Spinal cord (tissue), 10 donors: ENCODE results near the gene CES4A. TPM values are rescaled to one million over a fixed set of nuclear protein-coding genes. Genes with fewer than 3 reads are reported as not detected.

Experiments used
- DNase-seq, 6 donors: peaks; one replicate each; pipeline versions ENCODE4 v3.0.0 to v3.0.0-alpha.2; 2013 to 2015; ENCODE audit warnings: low spot score in 6 of 6, low read depth in 4 of 6
- H3K27ac ChIP-seq: one replicate; pipeline ENCODE4 v1.5.1; 2013; ENCODE audit warnings: low read depth, low read length, control low read depth
- H3K27me3 ChIP-seq: one replicate; pipeline ENCODE4 v1.6.1; 2013; ENCODE audit warnings: low read length; ENCODE audit not compliant: control insufficient read depth, insufficient read depth
- H3K36me3 ChIP-seq: one replicate; pipeline ENCODE4 v1.6.1; 2013; ENCODE audit warnings: low read length; ENCODE audit not compliant: control insufficient read depth, insufficient read depth
- H3K4me1 ChIP-seq: one replicate; pipeline ENCODE4 v1.6.1; 2013; ENCODE audit warnings: low read length; ENCODE audit not compliant: control insufficient read depth, insufficient read depth
- H3K4me3 ChIP-seq: one replicate; pipeline ENCODE4 v1.5.1; 2013; ENCODE audit warnings: low read depth, low read length, control low read depth
- H3K9me3 ChIP-seq: one replicate; pipeline ENCODE4 v1.6.1; 2013; ENCODE audit warnings: low read length; ENCODE audit not compliant: control insufficient read depth, insufficient read depth
- WGBS: methylation state at CpG from one replicate; pipeline ENCODE4 v1.1.5; 2013; ENCODE audit warnings: missing lambda C conversion rate; ENCODE audit not compliant: insufficient coverage; 5-methylcytosine and 5-hydroxymethylcytosine counted together
- polyA plus RNA-seq, 2 donors: library from polyadenylated mRNA; unstranded; fragments of 120-200 nt; gene quantifications; one replicate each; pipeline ENCODE4 v1.2.1, GENCODE V29; 2013; ENCODE audit not compliant: insufficient read length in 2 of 2
- total RNA-seq, 2 donors: library from RNA; depleted of rRNA in 1 of 2; stranded (reverse); fragments of 120-200 nt in 1 of 2; fragments of >200 nt in 1 of 2; gene quantifications; one replicate each; pipeline versions ENCODE4 v1.2.3 to v1.2.4, GENCODE V29; 2013 to 2014
- donor health status: healthy.

CES4A gene
- total and polyA plus RNA-seq, 4 donors = 9.8 to 48.6 (median 20.5) TPM

DNA sequence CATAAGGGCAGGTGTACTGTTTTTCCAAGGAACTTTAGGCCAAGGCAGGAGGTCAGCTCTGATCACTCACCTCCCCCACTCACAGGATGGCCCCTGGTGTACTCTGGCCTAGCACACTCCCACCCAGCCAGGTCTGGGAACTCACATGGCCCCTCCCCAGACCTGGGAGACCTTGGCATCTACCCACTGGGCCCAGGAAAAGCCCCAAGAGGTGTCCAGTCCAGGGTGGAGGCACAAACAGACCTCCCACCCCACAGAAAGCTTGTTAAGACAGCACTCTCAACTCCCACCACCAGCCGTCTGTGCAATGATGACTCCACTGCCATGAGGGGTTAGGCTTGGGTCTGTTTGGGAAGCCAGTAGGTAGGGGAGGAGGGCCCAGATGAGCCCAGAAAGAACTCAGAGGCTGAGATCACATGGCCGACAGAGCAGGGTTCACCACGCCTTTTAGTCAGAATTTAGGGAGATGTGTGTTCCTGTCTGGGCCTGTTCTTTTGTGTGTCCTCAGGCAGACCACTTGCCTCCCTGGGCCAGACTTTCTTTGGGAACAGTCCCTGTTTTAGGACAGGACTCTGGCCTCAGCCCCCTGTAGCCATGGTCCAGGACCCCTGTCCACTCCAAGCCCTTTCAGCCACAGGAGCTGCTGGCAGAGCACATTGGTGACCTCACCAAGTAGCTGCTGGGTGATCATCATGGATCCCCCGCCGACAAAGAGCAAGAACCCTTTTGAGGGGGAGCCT lies 28.5 kb downstream of the CES4A start:
- H3K4me3 ChIP-seq = no peak overlapping the region
- H3K27me3 ChIP-seq = no peaks in the 10 kb centered on the region
- H3K9me3 ChIP-seq = no peaks in the 10 kb centered on the region
- no peaks in the 10 kb centered on the region for H3K36me3 ChIP-seq
- no peak for DNase-seq
- peaks cover 18% of the 10 kb centered on the region for H3K4me1 ChIP-seq
- WGBS = 76% methylated on average over 4 of the region's 5 CpGs
- H3K27ac ChIP-seq = no peak overlapping the region

DNA sequence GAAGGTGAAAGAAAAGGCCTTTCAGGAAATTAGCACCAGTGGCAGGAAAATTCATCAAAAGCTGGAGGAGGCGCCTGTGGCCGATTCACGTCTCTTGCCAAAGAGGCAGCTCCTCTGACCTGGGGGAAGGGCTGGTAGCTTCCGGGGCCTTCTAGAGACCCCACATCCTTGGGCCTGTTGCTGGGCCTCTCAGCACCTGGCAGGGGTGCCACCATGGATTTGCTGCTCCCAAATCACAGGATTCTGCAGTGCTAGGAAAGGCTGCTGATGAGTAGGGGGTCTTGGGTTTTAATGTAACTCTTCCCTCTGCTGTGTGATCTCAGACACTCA lies 29.0 kb downstream of the CES4A start:
- DNase-seq = no peak
- Histone ChIP-seq H3K27ac (no peak overlapping the region), H3K36me3 (no peaks in the 10 kb centered on the region), H3K4me1 (peaks cover 18% of the 10 kb centered on the region), H3K9me3 (no peaks in the 10 kb centered on the region), H3K27me3 (no peaks in the 10 kb centered on the region), H3K4me3 (no peak overlapping the region)
- 60% methylated on average over 4 of the region's 4 CpGs for WGBS

DNA sequence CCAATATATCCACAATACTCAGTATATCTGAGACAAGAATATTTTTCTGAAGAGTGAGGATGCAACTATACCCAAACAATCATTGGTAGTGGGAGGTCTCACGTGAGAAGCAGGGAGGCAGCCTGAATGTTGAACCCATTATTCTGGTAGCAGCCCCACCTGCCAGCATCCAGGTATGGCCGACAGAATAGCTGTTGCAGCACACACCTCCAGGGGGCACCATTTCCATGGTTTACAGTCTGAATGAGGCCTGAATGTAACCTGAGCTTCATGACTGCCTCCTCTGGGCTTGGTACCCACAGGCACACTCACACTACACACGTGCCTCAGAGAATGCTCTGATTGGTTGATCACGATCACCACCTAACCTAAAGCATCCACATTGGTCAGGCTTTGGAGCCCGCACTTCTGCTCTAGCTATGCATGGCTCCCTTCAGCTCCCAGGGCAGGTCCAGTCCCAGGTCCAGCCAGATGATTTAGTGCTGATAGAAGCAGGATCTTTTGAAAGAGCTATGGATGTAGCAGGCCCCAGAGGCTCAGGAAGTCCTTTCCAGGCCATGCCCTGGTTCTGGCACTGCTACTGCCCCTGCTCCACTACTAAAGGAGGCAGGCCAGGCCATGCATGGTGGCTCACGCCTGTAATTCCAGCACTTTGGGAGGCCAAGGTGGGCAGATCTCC lies 29.6 kb downstream of the CES4A start:
- H3K4me3 ChIP-seq = no peak overlapping the region
- peak in 2 of 6 donors; percentile 63 to 87 for DNase-seq
- no peaks in the 10 kb centered on the region for H3K36me3 ChIP-seq
- 21% methylated on average over 4 of the region's 6 CpGs for WGBS
- H3K27me3 ChIP-seq = no peaks in the 10 kb centered on the region
- H3K27ac ChIP-seq = no peak overlapping the region
- H3K4me1 ChIP-seq = peaks cover 17% of the 10 kb centered on the region
- H3K9me3 ChIP-seq = no peaks in the 10 kb centered on the region

DNA sequence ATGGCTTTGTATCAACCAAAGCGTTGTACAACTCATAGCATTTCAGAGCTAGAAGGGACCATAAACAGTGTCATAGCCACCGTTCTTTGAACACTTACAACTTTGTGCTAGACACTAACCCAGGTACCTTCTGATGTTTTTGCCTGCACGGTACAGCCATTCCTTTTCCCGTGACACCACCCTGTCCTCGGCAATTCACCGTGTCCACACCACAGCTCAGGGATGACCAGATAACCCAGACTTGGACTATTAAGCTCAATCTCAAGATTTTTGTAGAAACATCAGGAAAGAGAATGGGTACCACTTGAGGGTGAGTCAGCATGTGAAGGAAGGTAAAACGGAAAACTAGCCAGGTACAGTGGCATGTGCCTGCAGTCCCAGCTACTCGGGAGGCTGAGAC lies 30.8 kb downstream of the CES4A start:
- no peak for DNase-seq
- Histone ChIP-seq H3K4me1 (peaks cover 7% of the 10 kb centered on the region), H3K4me3 (no peak overlapping the region), H3K27me3 (no peaks in the 10 kb centered on the region), H3K9me3 (no peaks in the 10 kb centered on the region), H3K36me3 (no peaks in the 10 kb centered on the region), H3K27ac (no peak overlapping the region)
- 90% methylated on average over 8 of the region's 8 CpGs for WGBS

DNA sequence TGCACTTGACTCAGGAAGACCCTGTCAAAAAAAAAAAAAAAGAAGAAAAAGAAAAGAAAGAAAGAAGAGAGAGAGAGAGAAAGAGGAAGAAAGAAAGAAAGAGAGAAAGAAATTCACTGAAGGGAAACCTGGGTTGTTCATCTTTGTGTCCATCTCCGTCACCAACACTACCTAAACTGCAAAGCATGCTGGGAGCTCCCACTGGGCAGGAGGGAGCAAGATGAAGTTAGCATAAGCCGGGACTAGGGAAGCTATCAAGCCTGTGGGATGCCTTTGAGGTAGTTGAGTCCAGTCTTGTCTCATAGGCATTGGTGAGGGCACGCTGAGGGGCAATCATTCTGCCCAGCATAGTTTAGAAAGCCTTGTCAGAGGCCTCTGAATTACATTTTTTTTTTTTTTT lies 32.9 kb downstream of the CES4A start:
- Histone ChIP-seq H3K9me3 (no peaks in the 10 kb centered on the region), H3K27me3 (no peaks in the 10 kb centered on the region), H3K27ac (no peak overlapping the region), H3K36me3 (no peaks in the 10 kb centered on the region), H3K4me1 (peaks cover 6% of the 10 kb centered on the region), H3K4me3 (no peak overlapping the region)
- 65% methylated on average over 2 of the region's 3 CpGs for WGBS
- no peak for DNase-seq

DNA sequence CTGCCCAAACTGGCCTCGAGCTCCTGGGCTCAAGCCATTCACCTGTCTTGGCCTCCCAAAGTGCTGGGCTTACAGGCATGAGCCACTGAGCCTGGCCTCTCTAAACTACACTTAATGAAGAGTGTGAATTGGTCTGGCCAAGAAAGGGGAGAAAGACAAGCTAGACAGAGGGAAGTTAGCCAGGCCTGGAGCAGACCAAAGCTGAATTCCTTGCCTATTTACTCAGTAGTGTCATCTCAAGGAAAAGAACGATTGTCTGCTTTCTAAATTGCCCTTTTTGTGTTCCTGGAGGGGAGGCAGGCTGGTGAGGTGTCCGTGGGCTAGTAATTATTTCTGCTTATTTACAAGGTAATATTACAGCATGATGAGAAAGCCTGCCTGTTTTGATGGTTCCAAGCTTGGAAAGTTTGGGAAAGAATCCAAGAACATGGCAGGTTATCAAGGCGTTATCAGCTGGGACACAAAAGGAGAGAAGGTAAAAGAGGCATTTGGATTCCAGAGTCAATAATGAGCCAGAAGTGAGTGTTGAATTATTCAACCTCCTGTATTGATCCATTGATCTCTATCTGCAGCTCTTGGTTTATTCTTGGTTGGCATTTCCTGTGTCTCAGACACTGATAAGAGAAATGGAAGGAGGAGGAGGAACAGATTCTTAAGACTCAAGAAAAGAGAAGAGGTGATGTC lies 34.3 kb downstream of the CES4A start:
- peaks cover 6% of the 10 kb centered on the region for H3K4me1 ChIP-seq
- H3K36me3 ChIP-seq = no peaks in the 10 kb centered on the region
- no peaks in the 10 kb centered on the region for H3K27me3 ChIP-seq
- no peaks in the 10 kb centered on the region for H3K9me3 ChIP-seq
- WGBS = 80% methylated on average over 1 of the region's 4 CpGs
- H3K27ac ChIP-seq = no peak overlapping the region
- no peak overlapping the region for H3K4me3 ChIP-seq
- no peak for DNase-seq

DNA sequence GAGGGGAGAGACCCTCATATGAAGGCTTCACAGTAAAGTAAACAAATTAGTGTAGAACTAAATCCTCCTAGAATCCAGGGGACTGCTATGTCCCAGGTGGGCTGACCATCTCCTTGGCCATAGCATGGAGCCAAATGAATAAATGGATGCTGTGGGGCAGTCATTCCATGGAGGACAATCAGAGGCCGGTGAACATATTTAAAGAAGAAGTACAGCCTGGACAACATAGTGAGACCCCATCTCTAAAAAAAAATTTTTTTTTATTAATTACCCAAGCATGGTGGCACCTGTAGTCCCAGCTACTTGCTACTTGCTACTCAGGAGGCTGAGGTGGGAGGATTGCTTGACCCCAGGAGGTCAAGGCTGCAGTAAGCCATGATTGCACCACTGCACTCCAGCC lies 35.3 kb downstream of the CES4A start:
- H3K36me3 ChIP-seq = no peaks in the 10 kb centered on the region
- H3K4me3 ChIP-seq = no peak overlapping the region
- H3K4me1 ChIP-seq = peaks cover 6% of the 10 kb centered on the region
- H3K9me3 ChIP-seq = no peaks in the 10 kb centered on the region
- no peaks in the 10 kb centered on the region for H3K27me3 ChIP-seq
- DNase-seq = no peak
- no CpG with 5 or more reads among the region's 1 CpG for WGBS
- no peak overlapping the region for H3K27ac ChIP-seq

DNA sequence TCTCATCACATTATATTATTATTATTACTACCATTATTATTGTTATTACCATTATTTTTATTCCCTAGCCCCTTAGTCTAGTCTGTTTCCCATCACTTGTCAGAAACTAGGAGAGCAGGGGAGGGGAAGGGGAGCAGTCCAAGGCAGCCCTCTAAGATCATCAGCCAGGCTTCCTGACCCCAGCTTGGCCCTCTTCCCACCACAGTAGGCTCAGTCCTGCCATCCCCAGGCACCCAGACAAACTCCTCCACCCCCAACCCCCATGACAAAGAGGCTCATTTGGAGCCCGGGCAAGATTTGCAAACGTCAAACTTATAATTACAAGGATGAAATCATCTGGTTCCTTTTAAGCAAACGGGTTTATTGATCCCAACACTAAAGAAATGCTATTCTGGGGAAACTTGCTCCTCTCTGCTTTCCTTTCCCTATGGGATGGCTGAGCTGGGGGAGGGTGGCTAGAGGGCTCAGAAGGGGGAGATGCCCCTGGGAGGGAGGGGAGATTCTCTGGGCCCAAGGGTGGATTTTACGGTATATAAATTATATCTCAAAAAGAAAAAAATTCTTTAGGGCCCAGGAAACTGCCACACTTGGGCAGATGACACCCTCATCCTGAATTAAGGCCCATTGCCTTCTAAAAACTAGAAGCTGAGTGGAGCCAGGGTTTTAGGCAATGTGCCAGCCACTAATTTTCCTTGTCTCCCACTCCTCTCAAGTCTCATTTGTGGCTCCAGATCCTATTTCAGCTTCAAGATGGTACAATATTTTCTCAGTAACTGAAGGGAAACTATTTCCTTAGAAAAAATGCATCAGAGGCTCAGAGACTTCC lies 36.2 kb downstream of the CES4A start:
- H3K36me3 ChIP-seq = no peaks in the 10 kb centered on the region
- no peaks in the 10 kb centered on the region for H3K9me3 ChIP-seq
- DNase-seq = peak in 1 of 6 donors; percentile 31
- WGBS = 52% methylated on average over 2 of the region's 4 CpGs
- peaks cover 6% of the 10 kb centered on the region for H3K4me1 ChIP-seq
- H3K27ac ChIP-seq = no peak overlapping the region
- H3K27me3 ChIP-seq = no peaks in the 10 kb centered on the region
- H3K4me3 ChIP-seq = no peak overlapping the region

DNA sequence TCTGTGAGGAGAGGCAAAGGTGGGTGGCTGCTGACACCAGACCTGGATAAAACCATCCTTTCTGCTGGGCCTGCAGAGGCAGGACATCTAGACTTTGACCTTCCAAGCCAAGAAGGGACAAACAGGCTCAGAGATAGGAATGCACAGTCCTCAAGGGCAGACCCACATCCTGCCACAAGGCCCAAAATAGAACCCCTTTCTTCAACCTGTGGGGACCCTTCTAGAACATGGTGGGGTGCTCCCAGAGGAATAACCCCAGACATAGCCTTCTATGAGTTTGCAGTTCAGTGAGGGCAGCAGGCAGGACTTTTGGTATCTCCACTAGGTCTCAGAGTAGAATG lies 36.8 kb downstream of the CES4A start:
- Histone ChIP-seq H3K4me1 (peaks cover 6% of the 10 kb centered on the region), H3K27me3 (no peaks in the 10 kb centered on the region), H3K27ac (no peak overlapping the region), H3K9me3 (no peaks in the 10 kb centered on the region), H3K36me3 (no peaks in the 10 kb centered on the region), H3K4me3 (no peak overlapping the region)
- no peak for DNase-seq
